Stimulated activated CD8-positive, alpha-beta memory T cell treated with anti-CD3 and anti-CD28 coated beads, Interleukin-12 subunit alpha, Interleukin-12 subunit beta, amount 100 ng/mL, for 4 hours (primary cell): ENCODE measurements around the gene NPW.
A peak's percentile ranks its signal among the peaks of the same experiment; 100 is the strongest.
"Not testable (repeated sequence)": the region's sequence is repeated elsewhere in the genome, so short reads cannot be mapped to it uniquely, and the experiment has no call there.

Source experiments
- DNase-seq: peaks from one replicate; pipeline ENCODE4 v3.0.0-alpha.2; 2020; ENCODE audit warnings: low read depth

The NPW gene

GRCh38 chr16:2002406-2003230, 17.0 kb upstream of the NPW start:
- no peak for DNase-seq

GRCh38 chr16:2003231-2003826, 16.3 kb upstream of the NPW start:
- DNase-seq = no peak

- DNase-seq = peak; percentile 65
Measured at GRCh38 chr16:2003827-2004641, 15.6 kb upstream of the NPW start.

- DNase-seq = no peak
Measured at GRCh38 chr16:2004795-2005517, 14.6 kb upstream of the NPW start.

- DNase-seq = no peak
Measured at GRCh38 chr16:2005646-2006045, 13.9 kb upstream of the NPW start.

- DNase-seq = no peak
Measured at GRCh38 chr16:2006317-2006716, 13.3 kb upstream of the NPW start.

GRCh38 chr16:2007081-2007836, 12.3 kb upstream of the NPW start:
- no peak for DNase-seq

- DNase-seq = no peak
Measured at GRCh38 chr16:2008009-2008526, 11.5 kb upstream of the NPW start.

GRCh38 chr16:2008631-2009163, 10.9 kb upstream of the NPW start:
- DNase-seq = no peak

- no peak for DNase-seq
Measured at GRCh38 chr16:2009164-2009711, 10.3 kb upstream of the NPW start.

GRCh38 chr16:2009791-2010510, 9.6 kb upstream of the NPW start, which contains the start of gene ZNF598:
TSS of gene ZNF598 (minus strand) at chr16:2009821.
- peak; percentile 73 for DNase-seq

- DNase-seq = not testable (repeated sequence)
Measured at GRCh38 chr16:2011726-2012125, 7.9 kb upstream of the NPW start.

GRCh38 chr16:2013527-2013926, 6.1 kb upstream of the NPW start:
- no peak for DNase-seq

GRCh38 chr16:2015117-2015946, 4.3 kb upstream of the NPW start:
- DNase-seq = no peak

- DNase-seq = no peak
Measured at GRCh38 chr16:2015947-2016208, 3.7 kb upstream of the NPW start.

GRCh38 chr16:2016407-2016922, 3.1 kb upstream of the NPW start:
- DNase-seq = no peak

GRCh38 chr16:2019921-2020831, 591 bp downstream of the NPW start:
- no peak for DNase-seq

- DNase-seq = no peak
Measured at GRCh38 chr16:2022723-2023091, 3.1 kb downstream of the NPW start.
